Gastrocnemius medialis (tissue), 4 donors: ENCODE measurements around the gene UNC5C.

Experiments
- POLR2A ChIP-seq, 2 donors: fragments of 450-650 bp; IDR thresholded peaks; one replicate each; pipeline ENCODE4 v1.6.1; 2017; ENCODE audit warnings: antibody characterized with exemption in 2 of 2, mild to moderate bottlenecking in 2 of 2, moderate library complexity in 2 of 2
- TF ChIP-seq, protein P1 (sequence below), 5 experiments: fragments of 450-650 bp in 3 of 5; fragments of 200-600 bp in 2 of 5; sonication (generic) in 2 of 5; IDR thresholded peaks in 4 of 5; conservative IDR thresholded peaks in 1 of 5; 1 replicate in 4 of 5; 2 replicates in 1 of 5; pipeline ENCODE4 v1.5.1; 2016 to 2019; ENCODE audit warnings: antibody characterized with exemption in 5 of 5, mild to moderate bottlenecking in 3 of 5, moderate library complexity in 3 of 5

DNA sequence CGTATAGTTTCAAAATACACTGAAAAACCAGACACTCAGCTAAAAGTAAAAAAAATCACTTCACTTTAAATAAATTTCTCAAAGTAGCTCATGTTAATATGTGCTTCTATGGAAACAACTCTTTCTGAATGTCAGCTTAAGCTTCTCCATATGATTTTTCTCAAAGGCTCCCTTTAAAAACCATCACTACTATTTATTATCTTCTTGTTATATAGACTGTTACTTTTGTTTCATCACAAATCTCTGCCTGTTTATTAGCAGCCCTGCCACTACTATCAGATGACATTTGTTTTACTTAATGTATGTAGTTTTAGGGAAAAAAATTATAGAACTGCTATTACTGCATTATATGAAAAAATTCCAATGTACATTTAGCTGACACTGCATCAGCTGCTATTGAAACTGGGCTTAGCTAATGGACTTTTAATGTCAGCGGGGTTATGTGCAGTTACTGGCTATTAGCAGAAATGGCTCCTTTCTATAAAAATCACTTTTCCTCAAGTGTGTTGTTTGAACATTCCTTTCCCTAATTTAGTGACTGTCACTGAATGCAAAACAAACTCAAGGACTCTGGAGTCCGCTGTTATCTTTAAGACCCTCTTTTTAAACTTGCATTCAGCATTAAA is 10.8 kb downstream of the UNC5C start:
- TF ChIP-seq POLR2A (IDR thresholded peaks at IDR 0.05): no peak
- TF ChIP-seq, protein P1, sequence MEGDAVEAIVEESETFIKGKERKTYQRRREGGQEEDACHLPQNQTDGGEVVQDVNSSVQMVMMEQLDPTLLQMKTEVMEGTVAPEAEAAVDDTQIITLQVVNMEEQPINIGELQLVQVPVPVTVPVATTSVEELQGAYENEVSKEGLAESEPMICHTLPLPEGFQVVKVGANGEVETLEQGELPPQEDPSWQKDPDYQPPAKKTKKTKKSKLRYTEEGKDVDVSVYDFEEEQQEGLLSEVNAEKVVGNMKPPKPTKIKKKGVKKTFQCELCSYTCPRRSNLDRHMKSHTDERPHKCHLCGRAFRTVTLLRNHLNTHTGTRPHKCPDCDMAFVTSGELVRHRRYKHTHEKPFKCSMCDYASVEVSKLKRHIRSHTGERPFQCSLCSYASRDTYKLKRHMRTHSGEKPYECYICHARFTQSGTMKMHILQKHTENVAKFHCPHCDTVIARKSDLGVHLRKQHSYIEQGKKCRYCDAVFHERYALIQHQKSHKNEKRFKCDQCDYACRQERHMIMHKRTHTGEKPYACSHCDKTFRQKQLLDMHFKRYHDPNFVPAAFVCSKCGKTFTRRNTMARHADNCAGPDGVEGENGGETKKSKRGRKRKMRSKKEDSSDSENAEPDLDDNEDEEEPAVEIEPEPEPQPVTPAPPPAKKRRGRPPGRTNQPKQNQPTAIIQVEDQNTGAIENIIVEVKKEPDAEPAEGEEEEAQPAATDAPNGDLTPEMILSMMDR (IDR thresholded peaks at IDR 0.05 in 4 of 5, conservative IDR thresholded peaks at IDR 0.05 in 1 of 5): no peak
